GM19099 (cell line): ENCODE data around the gene ARID5A.

Source experiments
- POLR2A ChIP-seq: IDR thresholded peaks from 3 replicates; pipeline ENCODE4 v1.6.1; 2011; ENCODE audit warnings: low read depth; ENCODE audit not compliant: insufficient read length; ENCODE audit errors: extremely low read depth

The ARID5A gene

GRCh38 chr2:96520697-96521096, 15.9 kb upstream of the ARID5A start:
- TF ChIP-seq POLR2A, result no peak

GRCh38 chr2:96521219-96521618, 15.3 kb upstream of the ARID5A start:
- TF ChIP-seq POLR2A, result no peak

- TF ChIP-seq POLR2A, result no peak
Measured at GRCh38 chr2:96522304-96523203, 14.0 kb upstream of the ARID5A start.

DNA sequence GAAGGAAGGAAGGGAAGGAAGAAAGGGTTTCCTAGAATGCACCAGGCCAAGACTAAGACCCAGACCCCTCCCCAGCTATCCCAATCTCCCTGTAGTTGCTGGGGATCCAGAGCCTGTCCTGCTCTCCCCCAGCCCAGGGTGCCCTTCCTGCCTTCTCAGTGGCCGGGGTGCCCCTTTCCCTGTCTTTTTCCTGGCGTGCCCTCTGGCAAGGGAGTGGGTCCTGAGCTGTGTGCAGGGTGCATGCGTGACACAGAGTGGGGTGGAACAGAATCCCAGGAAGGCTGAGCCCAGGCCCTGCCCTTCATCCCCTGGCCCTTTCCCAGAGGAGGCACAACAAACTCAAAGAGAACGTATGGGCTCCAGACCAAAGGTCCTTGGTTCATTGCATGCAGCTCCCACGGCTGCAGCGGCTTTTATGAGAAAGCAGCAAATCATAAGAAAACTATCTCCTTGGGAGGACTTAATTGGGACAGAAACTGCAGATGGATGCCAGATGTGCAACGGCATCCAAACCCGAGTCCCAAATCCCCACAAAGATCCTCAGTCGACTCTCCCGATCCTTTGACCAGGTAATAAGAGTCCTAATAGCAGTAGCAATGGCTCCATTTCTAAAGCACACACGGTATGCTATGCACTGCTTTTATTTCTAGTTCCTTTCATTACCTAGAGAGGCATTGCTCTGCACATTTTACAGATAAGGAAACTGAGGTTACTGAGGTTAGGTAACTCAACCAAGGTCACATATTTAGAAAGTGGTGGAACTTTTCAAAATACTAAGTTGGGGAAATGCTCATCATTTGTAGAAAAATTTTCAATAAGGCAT, 12.7 kb upstream of the ARID5A start:
- no peak for TF ChIP-seq POLR2A

DNA sequence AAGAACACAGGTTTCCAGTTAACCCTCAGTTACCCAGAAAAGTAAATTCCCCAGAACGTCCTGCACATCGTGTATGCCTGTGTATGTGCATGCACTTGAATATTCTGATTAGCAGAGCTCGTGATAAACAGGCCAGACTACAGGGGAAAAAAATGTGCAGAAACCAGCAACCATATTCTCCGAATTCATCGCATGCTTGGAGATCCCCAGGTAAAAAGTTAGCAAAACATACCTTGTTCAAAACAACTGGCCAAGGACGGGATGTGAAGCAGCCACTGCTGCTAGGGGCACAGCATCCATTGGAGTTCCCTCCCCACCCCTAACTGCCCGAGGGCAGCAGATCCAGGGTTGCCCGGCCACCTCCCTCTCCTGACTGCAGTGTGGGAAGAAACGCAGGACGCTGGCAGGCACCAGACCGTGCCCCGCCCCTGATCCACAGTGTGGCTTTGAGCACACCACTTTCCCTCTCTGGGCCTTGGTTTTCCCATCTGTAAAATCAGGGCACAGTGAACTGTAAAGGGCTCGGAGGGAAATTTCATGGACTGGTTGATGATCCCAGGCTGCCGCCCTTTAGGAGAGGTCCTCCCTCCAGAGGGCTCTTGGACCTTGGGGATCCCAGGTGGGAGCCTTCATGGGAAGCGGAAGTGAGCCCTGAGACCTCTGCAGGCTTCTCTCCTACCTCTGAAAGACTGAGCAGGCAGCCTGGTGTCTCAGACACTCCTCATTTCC, 11.9 kb upstream of the ARID5A start:
- no peak for TF ChIP-seq POLR2A

DNA sequence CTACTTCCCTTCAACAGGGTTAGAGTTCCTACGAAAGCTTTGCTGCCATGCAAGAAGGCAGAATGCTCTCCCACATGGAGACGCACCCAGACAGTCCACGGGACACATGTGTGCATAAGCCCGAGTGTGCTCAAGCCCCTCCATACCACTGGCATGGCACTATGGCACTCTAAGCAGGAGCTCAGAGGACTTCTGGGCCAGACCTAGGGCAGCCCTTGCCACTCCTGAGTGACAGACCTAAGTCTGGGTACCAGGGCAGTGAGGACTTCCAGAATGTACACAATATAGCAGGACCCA, 11.4 kb upstream of the ARID5A start:
- TF ChIP-seq POLR2A, result no peak

- no peak for TF ChIP-seq POLR2A
Measured at GRCh38 chr2:96526101-96526591, 10.4 kb upstream of the ARID5A start.

GRCh38 chr2:96526615-96527285, 9.8 kb upstream of the ARID5A start:
- TF ChIP-seq POLR2A, result no peak

GRCh38 chr2:96527286-96528005, 9.1 kb upstream of the ARID5A start:
- TF ChIP-seq POLR2A, result peak; percentile 57

GRCh38 chr2:96528006-96528699, 8.4 kb upstream of the ARID5A start:
- no peak for TF ChIP-seq POLR2A

GRCh38 chr2:96528700-96529375, 7.7 kb upstream of the ARID5A start:
- TF ChIP-seq POLR2A, result no peak

DNA sequence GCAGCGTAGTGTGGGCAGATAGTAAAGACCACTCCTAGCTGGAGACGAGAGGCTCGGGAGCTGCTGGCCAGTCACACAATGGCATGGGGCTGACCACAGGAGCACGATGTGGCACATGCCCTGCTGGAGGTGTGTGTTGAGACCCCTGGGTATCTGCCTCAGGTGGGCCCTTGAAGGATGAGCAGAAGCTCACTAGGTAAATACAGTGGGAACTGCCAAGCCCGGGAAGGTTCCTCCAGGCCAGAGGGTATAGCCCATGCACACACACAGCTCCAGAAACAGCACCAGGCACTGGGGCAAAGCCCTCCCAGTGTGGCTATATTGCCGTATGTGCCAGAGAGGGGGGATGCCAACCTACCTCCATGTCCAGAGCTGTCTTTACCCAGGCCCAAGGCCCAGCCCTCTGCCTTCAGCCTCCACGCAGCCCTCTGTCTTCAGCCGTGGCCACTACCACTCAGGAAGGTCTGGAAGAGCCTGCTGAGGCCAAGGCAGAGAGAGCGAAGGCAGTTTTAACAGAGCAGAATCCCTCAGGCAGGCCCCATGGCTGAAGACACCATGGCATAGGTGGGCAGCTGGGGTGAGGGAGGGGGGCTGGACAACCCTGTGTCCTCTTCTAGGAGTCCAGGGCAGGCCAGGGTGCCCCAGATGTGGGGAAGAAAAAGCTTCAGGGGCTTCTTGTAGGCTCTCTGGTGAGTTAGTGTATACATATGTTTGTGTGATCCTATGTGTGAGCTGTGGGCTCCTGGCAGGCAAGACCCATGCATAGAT, 7.0 kb upstream of the ARID5A start:
- TF ChIP-seq POLR2A, result no peak
